ENCODE measurements around the gene E2F7. TPM values are rescaled to one million over a fixed set of nuclear protein-coding genes. Genes with fewer than 3 reads are reported as not detected.

Gene E2F7
- total RNA-seq, 1 donor from 2014 or later: 40.5 TPM

DNA sequence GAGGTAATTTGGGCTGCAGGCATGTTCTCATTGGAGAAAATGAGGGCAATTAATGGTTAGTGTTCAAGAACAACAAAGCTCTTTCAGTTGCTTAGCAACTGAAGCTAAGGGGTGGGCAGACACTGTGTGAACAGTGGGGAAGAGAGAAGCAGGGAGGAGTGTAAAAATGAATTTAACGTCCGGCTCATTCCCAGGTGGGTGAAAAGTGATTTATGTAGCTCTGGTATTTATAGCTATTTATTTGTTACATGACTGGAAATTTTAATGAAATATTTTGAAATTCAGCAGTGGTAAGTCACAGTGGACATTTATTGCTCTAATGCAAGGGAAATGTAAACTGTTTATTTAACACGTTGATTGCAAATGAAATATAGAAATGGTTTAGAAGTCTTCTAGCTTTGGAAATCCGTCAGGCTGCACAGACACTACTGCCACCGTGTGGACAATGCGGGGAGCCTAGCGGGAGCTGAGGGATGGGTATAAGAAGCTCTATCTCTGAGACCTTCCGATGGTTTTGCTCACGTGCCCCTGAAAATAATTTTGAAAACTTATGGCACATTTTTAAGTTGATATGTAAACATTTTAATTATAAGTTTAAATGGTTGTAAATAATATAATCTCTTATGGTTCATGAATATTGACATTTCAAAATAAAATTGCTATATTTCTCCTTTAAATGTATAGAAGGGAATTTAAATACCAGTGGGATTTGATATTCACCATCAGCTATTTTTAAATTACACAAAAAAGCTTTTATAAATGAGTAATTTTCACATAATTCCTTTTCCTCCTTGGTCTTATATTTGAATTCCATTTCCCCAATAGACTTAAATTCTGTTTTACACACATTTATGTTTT lies 54.4 kb downstream of the E2F7 start:
- H3K79me2 ChIP-seq (ENCODE audit: low read depth): no peaks in the 10 kb centered on the region
- H3K9me3 ChIP-seq (ENCODE audit: low read depth): no peaks in the 10 kb centered on the region
- Mint-ChIP-seq H3K27me3 (ENCODE audit: insufficient read depth, low read depth) (peaks cover 3% of the 10 kb centered on the region), H3K4me3 (peak overlapping the region; percentile 46), H3K27ac (peak overlapping the region; percentile 34), H3K4me1 (peaks cover 8% of the 10 kb centered on the region), H3K36me3 (no peaks in the 10 kb centered on the region), H3K9me3 (no peaks in the 10 kb centered on the region)
- H3F3A ChIP-seq (ENCODE audit: low read depth): no peaks in the 10 kb centered on the region
- H3K4me3 ChIP-seq: no peak overlapping the region
- no peak overlapping the region for H3K9ac ChIP-seq
- no peaks in the 10 kb centered on the region for H3K4me1 ChIP-seq
- H3K27ac ChIP-seq: no peak overlapping the region
- no peaks in the 10 kb centered on the region for H3K27me3 ChIP-seq
- no peaks in the 10 kb centered on the region for H3K36me3 ChIP-seq
- no peak overlapping the region for H3K4me2 ChIP-seq
- peak; percentile 80 for DNase-seq (ENCODE audit: low spot score)
- no peak for TF ChIP-seq EZH2 (IDR thresholded peaks at IDR 0.05)
- TF ChIP-seq, protein P1, sequence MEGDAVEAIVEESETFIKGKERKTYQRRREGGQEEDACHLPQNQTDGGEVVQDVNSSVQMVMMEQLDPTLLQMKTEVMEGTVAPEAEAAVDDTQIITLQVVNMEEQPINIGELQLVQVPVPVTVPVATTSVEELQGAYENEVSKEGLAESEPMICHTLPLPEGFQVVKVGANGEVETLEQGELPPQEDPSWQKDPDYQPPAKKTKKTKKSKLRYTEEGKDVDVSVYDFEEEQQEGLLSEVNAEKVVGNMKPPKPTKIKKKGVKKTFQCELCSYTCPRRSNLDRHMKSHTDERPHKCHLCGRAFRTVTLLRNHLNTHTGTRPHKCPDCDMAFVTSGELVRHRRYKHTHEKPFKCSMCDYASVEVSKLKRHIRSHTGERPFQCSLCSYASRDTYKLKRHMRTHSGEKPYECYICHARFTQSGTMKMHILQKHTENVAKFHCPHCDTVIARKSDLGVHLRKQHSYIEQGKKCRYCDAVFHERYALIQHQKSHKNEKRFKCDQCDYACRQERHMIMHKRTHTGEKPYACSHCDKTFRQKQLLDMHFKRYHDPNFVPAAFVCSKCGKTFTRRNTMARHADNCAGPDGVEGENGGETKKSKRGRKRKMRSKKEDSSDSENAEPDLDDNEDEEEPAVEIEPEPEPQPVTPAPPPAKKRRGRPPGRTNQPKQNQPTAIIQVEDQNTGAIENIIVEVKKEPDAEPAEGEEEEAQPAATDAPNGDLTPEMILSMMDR (IDR thresholded peaks at IDR 0.05): peak; percentile 99
- H4K20me1 ChIP-seq (ENCODE audit: low read depth): no peaks in the 10 kb centered on the region
- peak overlapping the region; percentile 64 for H2AFZ ChIP-seq (replicated peaks)

- Histone ChIP-seq H3K36me3 (no peaks in the 10 kb centered on the region), H2AFZ (replicated peaks) (no peak overlapping the region), H3K4me1 (no peaks in the 10 kb centered on the region), H3F3A (ENCODE audit: low read depth) (no peaks in the 10 kb centered on the region), H3K27me3 (no peaks in the 10 kb centered on the region), H3K4me2 (no peak overlapping the region), H3K4me3 (no peak overlapping the region), H4K20me1 (ENCODE audit: low read depth) (no peaks in the 10 kb centered on the region), H3K9ac (no peak overlapping the region), H3K27ac (no peak overlapping the region), H3K79me2 (ENCODE audit: low read depth) (no peaks in the 10 kb centered on the region), H3K9me3 (ENCODE audit: low read depth) (no peaks in the 10 kb centered on the region)
- no peaks in the 10 kb centered on the region for H3K36me3 Mint-ChIP-seq
- H3K9me3 Mint-ChIP-seq: no peaks in the 10 kb centered on the region
- DNase-seq (ENCODE audit: low spot score): no peak
- H3K4me1 Mint-ChIP-seq: peaks cover 8% of the 10 kb centered on the region
- TF ChIP-seq, protein P1 (IDR thresholded peaks at IDR 0.05): no peak
- TF ChIP-seq EZH2phosphoT487 (IDR thresholded peaks at IDR 0.05): no peak
- TF ChIP-seq EZH2 (IDR thresholded peaks at IDR 0.05): no peak
- H3K27me3 Mint-ChIP-seq (ENCODE audit: insufficient read depth, low read depth): peaks cover 3% of the 10 kb centered on the region
- no peak overlapping the region for H3K27ac Mint-ChIP-seq
- no peak overlapping the region for H3K4me3 Mint-ChIP-seq
These were observed 57.9 kb downstream of the E2F7 start for GRCh38 chr12:77007476-77007875.

- Histone ChIP-seq H3K27me3 (no peaks in the 10 kb centered on the region), H3K27ac (no peak overlapping the region), H3K79me2 (ENCODE audit: low read depth) (no peaks in the 10 kb centered on the region), H3F3A (ENCODE audit: low read depth) (no peaks in the 10 kb centered on the region), H3K4me1 (no peaks in the 10 kb centered on the region), H3K4me3 (no peak overlapping the region), H2AFZ (replicated peaks) (no peak overlapping the region), H4K20me1 (ENCODE audit: low read depth) (no peaks in the 10 kb centered on the region), H3K9me3 (ENCODE audit: low read depth) (no peaks in the 10 kb centered on the region), H3K36me3 (no peaks in the 10 kb centered on the region), H3K4me2 (no peak overlapping the region), H3K9ac (no peak overlapping the region)
- Mint-ChIP-seq H3K27me3 (ENCODE audit: insufficient read depth, low read depth) (peaks cover 3% of the 10 kb centered on the region), H3K4me3 (no peak overlapping the region), H3K9me3 (no peaks in the 10 kb centered on the region), H3K4me1 (peaks cover 5% of the 10 kb centered on the region), H3K36me3 (no peaks in the 10 kb centered on the region), H3K27ac (no peak overlapping the region)
- DNase-seq (ENCODE audit: low spot score): no peak
- TF ChIP-seq EZH2 (IDR thresholded peaks at IDR 0.05) (no peak), EZH2phosphoT487 (IDR thresholded peaks at IDR 0.05) (no peak)
- TF ChIP-seq, protein P1 (IDR thresholded peaks at IDR 0.05): no peak
These were observed 59.7 kb downstream of the E2F7 start for GRCh38 chr12:77005611-77006098.

All from neural progenitor cell (in vitro differentiated cells).